Measurements from ENCODE around the gene LASP1NB.
A peak's percentile ranks its signal among the peaks of the same experiment; 100 is the strongest.

LASP1NB gene

GRCh38 chr17:38925263-38925995, at the start of gene LASP1NB:
Gene LASP1NB, plus strand, starts transcription at chr17:38925614.
- DNase-seq, result no peak

GRCh38 chr17:38877130-38877851, 48.1 kb upstream of the LASP1NB start:
- DNase-seq, result no peak

GRCh38 chr17:38879878-38880665, 45.3 kb upstream of the LASP1NB start:
- DNase-seq, result no peak

- DNase-seq, result peak in 1 of 2 donors; percentile 34
Observed at GRCh38 chr17:38881600-38882191, 43.7 kb upstream of the LASP1NB start.

DNA sequence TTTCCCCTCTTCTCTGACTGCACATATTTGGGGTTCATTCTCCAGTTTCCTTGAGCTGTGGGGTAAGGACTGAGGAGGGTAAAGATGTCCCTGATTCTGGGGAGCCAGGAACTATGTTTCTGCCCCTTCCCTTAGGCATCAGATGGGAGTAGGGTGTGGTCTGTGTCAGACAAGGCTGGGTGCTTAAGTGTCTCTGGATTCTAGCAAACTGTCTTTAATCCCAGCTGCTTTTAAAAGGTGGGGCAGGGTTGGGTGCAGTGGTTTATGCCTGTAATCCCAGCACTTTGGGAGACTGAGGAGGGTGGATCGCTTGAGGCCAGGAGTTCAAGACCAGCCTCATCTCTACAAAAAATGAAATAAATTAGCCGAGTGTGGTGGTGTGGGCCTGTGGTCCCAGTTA, 42.5 kb upstream of the LASP1NB start:
- no peak for DNase-seq

DNA sequence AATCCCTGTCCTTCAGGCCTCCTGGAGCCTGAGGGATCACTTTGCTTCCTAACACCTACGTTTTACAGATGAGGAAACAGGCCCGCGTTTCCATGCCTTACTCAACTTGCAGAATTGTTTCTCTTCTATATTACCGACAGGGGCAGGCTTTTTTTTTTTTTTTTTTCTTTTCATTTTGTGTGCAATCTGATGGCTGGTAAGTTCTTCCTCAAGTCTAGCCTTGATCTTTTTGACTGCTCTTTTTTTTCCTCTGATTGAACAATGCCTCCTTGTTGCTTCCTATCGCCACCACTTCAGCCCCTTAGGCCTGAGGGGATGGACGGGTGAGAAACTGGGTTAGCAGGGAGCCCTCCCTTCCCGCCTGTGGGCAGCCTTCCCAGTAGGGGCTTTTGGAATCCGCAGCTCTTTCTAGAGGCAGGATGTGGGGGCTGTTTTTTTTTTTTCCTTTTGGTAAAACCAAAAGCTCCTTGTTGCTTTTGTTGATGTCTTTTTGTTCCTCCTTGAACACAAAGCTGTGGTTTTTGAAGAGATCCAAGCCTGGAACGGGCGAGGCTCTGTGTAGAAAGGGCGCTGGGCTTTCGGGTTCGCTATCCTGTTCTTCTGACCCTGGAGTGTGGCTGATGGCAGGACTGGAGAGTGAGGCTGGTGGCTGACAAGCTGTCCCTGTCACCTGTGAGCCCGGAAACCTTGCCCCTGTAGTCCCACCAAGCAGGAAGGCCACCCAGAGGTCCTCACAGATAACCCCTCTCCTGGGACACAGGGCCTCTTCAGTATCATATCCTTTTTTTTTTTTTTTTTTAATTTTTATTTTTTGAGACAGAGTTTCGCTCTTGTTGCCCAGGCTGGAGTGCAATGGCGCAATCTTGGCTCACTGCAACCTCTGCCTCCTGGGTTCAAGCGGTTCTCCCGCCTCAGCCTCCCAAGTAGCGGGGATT, 41.6 kb upstream of the LASP1NB start:
- DNase-seq, result peak; percentile 66 to 77

DNA sequence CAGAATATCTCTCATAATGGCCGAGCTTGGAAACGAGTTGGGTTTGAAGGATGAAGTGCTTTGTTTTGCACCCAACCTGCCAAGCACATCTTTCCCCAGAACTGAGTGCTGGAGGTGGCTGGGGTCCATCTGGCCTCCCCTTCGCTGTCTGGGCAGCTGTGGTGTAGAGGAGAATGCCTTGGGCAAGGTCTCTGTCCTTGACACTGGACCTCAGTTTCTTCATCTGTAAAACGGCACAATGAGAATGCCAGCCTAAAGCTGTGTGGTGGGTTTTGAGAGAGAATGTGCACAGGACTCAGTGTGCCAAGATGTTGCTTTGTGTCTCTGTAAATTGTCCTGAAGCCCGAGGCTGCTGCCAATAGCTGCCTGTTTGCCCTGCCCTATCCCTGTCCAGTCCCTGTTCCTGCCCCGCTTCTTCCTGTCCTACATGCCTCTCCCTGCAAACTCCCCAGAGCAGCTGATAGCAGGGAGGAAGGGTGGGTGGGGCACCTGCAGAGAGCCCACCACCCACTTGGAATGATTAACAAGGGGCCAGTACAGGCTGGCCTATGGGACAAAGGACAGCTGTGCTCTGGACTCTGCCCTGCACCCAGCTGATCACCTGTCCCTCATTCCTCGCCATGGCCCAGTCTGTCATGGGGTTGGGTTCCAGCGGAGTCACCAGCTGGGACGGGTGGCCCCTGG, 40.2 kb upstream of the LASP1NB start:
- no peak for DNase-seq

DNA sequence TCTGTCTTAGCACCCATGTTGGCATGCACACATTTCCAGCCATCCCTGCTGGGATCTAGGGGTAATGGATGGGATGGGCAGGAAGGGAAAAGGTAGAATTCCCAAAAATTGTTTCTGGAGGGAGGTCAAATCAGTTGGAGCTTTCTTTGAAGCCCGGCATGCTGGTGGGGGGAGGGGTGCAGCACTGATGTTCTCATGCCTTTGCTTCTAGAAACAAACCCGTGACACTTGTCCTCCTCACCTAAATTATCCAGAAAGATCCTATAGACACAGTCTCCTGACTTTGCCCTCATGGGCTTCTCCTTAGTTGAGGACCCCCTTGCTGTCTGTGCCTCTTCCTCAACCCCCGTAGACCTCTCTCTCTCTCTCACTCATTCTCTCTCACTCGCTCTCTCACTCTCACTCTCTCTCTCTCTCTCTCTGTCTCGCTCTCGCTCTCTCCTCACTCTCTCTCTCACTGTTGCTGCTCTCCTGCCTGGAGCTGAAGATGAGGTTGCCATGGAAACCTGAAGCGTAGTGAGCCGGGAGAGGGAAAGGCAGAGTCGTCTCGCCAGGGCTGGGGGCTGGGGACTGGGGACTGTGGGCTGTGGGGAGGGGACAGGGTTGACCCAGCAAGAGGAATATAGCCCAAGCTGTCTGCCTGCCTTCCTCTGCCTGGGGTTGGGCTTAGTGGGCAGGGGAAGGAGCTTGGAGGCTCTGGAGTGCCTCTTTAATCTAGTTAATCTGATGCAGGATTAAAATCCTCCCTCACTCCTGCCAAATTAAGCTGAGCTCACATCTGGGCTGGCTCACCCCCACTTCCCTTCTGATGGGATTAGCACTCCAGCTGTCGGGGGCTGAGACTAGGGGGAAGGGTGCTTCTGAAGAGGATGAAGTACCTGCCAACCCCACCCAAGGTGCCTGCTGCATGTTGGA, 39.4 kb upstream of the LASP1NB start:
- DNase-seq, result no peak

GRCh38 chr17:38886643-38887010, 38.8 kb upstream of the LASP1NB start:
- no peak for DNase-seq

- DNase-seq, result no peak
Observed at GRCh38 chr17:38888842-38889241, 36.6 kb upstream of the LASP1NB start.

DNA sequence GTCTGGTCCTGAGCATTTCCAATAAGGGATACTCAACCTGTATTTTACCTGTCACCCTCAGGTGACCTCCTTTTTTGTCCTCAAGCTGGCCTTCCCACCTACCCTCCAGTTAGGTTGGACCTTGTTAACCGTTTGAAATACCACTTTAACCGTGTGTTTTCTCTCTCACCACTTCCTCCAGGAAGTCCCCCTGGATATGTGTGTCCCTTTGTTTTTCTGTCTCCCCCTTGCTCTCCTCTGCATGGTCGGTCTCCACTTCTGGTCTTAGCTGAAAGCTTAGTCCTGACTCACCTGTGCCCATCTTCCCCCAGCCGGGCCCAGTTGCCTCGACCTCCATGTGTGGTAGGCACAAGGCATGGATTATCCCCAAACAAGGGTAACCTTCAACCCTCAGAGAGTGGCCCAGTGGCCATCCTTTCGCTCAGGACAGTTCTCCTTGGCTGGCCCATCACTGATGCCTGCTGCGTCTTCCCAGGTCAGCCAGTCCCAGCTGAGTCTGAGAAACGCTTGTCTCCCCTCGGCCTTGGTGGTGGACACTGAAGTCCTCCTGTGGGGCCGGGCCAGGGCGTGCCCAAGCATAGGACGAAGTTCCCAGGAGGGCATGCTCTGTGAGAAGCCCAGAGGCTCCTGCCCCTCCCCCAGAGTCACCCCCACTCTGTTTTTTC, 35.5 kb upstream of the LASP1NB start:
- DNase-seq, result no peak

GRCh38 chr17:38890410-38890746, 35.0 kb upstream of the LASP1NB start:
- DNase-seq, result no peak

GRCh38 chr17:38891441-38891840, 34.0 kb upstream of the LASP1NB start:
- DNase-seq, result no peak

DNA sequence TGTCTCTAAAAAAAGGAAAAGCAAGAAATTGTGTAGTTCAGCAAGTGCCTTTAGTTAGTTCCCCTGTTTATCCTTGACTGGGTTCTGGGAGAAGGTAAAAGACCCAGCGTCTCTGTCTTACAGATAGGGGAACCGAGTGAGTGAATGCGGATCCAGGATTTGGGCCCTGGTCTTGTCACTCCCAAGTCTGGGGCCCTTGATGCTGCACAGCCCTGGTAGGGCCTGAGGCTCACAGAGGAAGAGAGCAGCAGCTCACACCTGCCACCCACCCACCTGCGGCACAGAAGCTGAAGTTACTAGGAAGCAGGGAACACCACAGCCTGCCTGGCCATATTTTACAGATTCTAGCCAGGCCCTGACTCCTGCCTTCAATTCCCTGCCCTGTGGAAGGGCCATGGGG, 33.3 kb upstream of the LASP1NB start:
- no peak for DNase-seq

DNA sequence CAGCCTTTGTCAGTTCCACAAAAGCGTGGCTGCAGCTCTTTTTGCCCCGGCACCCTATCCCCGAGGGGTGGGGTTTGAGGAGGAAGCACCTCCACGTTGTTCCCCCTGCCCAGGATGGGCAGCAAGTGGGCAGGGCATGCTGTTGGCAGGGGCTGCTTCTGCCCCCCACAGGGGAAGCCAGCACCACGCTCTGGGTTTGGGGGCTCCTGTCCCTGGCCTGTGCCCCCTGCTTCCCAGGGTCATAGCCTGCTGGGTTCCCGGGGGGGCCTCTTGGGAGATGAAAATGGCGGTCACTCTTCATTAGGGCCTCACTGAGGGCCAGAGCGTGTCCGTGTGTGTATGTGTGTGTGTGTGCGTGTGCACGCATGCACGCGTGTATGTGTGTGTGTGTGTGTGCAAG, 32.8 kb upstream of the LASP1NB start:
- no peak for DNase-seq

DNA sequence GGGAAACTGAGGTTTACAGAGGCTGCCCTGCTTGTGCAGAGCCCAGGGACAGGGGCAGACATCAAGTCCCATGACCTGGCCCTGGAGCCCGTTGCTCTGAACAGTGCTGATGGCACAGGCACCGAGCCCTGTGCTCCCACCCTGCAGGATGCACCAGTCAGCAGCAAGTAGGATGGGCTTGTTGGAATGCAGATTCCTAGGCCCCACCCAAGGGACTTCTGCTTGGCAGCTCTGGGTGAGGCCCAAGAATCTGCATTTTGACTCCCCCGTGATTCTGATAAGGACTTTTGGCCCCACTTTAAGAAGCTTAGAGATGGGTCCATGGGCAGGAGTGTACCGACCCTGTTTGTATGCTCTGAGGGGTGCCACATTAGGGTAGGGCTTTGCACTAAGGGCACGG, 32.3 kb upstream of the LASP1NB start:
- DNase-seq, result no peak

DNA sequence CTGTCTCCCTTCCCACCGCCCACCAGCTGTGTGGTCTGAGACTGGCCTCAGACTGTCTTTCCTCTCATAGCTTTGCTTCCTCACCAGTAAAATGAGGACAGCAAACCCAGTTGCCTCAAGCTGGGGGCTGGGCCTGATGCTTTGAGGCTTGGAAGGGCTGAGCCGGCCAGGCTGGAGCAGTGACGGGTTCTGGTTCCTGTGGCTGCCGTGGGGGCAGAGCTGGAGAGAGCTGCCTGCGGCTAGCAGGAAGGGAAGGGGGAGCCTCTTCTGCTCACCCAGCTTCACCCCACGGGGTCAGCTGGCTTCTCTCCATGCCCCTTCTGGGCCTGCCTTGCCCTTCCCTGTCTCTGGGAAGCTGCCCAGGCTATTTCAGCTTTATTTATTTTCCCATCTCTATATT, 31.8 kb upstream of the LASP1NB start:
- DNase-seq, result peak; percentile 58 to 77

- no peak for DNase-seq
Observed at GRCh38 chr17:38894276-38894675, 31.1 kb upstream of the LASP1NB start.

- DNase-seq, result no peak
Observed at GRCh38 chr17:38896346-38896954, 29.0 kb upstream of the LASP1NB start.

DNA sequence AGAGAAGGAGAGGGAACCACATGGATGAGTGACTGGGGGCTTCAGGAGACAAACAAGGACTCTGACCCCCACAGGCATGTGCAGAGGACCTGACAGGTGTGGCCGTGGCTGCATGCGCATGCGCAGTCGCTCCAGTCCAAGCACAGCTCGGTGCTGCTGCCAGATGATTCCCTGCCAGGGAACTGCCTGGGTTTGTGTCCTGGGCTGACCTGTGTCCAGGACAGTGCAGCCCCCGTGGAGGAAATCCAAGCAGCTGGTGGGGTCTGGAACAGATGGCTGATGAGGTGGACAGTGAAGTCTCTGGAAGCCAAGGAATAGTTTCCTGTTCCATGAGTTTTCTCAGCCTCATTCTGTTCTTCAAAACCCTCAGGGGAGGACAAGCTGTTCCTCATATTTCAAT, 28.2 kb upstream of the LASP1NB start:
- DNase-seq, result no peak

All from inflammatory macrophage treated with lipopolysaccharide for 1 hour (primary cell).